MCF 10A (cell line): Measurements from ENCODE around the gene MTOR. TPM values are rescaled to one million over a fixed set of nuclear protein-coding genes. Genes with fewer than 3 reads are reported as not detected.

Experiments used
- BruUV-seq: library from RNA; stranded (reverse); fragments of 400-500 nt; replicated peaks from 2 replicates; lab custom pipeline; 2021; lab: Mats Ljungman, UMichigan
- CTCF ChIA-PET: fragments of 300-600 bp; sonication (Branson Sonifier 250); formaldehyde crosslinking; extraction: SDS; loops from one replicate; lab custom pipeline; 2021; ENCODE audit warnings: antibody characterized with exemption, inconsistent platforms; lab: Yijun Ruan, JAX
- POLR2A ChIA-PET: fragments of 300-600, 350-650 bp; sonication (Branson Sonifier 250); formaldehyde crosslinking; extraction: SDS; loops from one replicate; lab custom pipeline; 2020; ENCODE audit warnings: antibody characterized with exemption, inconsistent platforms; lab: Yijun Ruan, JAX
- DNase-seq: peaks from one replicate; pipeline ENCODE4 v3.0.0-alpha.2; 2018; ENCODE audit not compliant: unreplicated experiment
- H3K27ac Mint-ChIP-seq: one replicate; pipeline ENCODE4 v1.8.0; 2022; ENCODE audit warnings: mild to moderate bottlenecking, low read depth, mixed read lengths; ENCODE audit not compliant: unreplicated experiment
- H3K27me3 Mint-ChIP-seq: one replicate; pipeline ENCODE4 v1.8.0; 2022; ENCODE audit warnings: mixed read lengths; ENCODE audit not compliant: insufficient read depth, unreplicated experiment
- H3K36me3 Mint-ChIP-seq: one replicate; pipeline ENCODE4 v1.8.0; 2022; ENCODE audit warnings: mild to moderate bottlenecking, moderate library complexity, mixed read lengths; ENCODE audit not compliant: insufficient read depth, unreplicated experiment
- H3K4me1 Mint-ChIP-seq: one replicate; pipeline ENCODE4 v1.8.0; 2022; ENCODE audit warnings: mixed read lengths; ENCODE audit not compliant: insufficient read depth, unreplicated experiment
- H3K4me3 Mint-ChIP-seq: one replicate; pipeline ENCODE4 v1.8.0; 2022; ENCODE audit warnings: mild to moderate bottlenecking, moderate library complexity, mixed read lengths; ENCODE audit not compliant: unreplicated experiment
- H3K9me3 Mint-ChIP-seq: one replicate; pipeline ENCODE4 v1.8.0; 2022; ENCODE audit warnings: mixed read lengths; ENCODE audit not compliant: unreplicated experiment
- intact Hi-C: fragments of 100-400 bp; cut with micrococcal nuclease; formaldehyde crosslinking; loops from 2 replicates; pipeline ENCODE4 v1.14.1; 2022
- total RNA-seq: library from RNA; stranded (reverse); gene quantifications from 2 replicates; pipeline ENCODE4 v1.2.3, GENCODE V29; 2022
- TF ChIP-seq, protein P1 (sequence below): fragments of 200-600 bp; IDR thresholded peaks from one replicate; pipeline ENCODE4 v1.8.0; 2022; ENCODE audit warnings: antibody characterized with exemption, mild to moderate bottlenecking; ENCODE audit not compliant: unreplicated experiment

MTOR gene
- total RNA-seq, 1 experiment from 2014 or later, result 45.9 TPM

DNA sequence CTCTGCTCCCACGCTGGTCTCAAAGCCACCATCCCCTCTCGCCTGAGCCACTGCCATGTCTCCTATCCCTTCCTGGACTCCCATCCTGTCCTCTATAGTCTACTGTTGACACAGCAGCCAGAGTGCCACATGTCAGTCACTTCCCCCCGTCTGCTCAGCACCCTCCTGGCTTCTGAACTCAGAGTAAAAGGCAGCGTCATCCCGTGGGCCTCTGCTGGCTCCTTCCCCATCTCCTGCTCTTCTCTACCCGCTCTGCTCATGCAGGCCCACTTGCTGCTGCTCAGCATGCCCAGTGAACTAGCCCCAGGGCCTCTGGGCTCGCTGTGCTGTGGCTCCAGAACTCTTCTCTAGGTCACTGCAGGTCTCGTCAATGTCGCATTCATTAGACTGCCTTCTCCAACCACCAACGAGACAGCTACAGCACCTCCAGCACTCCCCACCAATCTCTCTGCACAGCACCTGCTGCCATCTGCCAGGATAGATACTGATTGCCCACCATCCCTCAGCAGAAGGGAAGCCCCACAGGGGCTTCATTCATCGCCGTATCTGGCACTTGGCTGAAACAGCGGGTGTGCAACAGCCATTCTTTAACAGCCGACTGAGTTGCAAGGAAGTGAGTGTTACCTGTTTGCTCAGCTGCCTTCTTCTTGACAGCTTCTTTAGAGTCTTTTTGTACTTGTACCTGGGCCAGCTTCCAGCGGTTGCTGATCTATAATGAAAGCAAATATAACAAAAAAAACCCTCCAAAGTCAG is 190.7 kb downstream of the MTOR start:
- Mint-ChIP-seq H3K27me3 (no peaks in the 10 kb centered on the region), H3K9me3 (no peaks in the 10 kb centered on the region), H3K27ac (no peak overlapping the region), H3K4me3 (no peak overlapping the region), H3K36me3 (peaks cover 93% of the 10 kb centered on the region), H3K4me1 (no peaks in the 10 kb centered on the region)
- no peak for DNase-seq
- ChIA-PET CTCF (interaction anchor here (0.7 kb wide), 1 partner anchor 10 kb away, joined by 3 read pairs; no protein-coding TSS in a partner anchor), POLR2A (interaction anchor here (2.0 kb wide), 1 partner anchor 10 kb away, joined by 8 read pairs; no protein-coding TSS in a partner anchor)
- BruUV-seq, result no TSS peak
- intact Hi-C loops, result no loop called here
- TF ChIP-seq, protein P1, sequence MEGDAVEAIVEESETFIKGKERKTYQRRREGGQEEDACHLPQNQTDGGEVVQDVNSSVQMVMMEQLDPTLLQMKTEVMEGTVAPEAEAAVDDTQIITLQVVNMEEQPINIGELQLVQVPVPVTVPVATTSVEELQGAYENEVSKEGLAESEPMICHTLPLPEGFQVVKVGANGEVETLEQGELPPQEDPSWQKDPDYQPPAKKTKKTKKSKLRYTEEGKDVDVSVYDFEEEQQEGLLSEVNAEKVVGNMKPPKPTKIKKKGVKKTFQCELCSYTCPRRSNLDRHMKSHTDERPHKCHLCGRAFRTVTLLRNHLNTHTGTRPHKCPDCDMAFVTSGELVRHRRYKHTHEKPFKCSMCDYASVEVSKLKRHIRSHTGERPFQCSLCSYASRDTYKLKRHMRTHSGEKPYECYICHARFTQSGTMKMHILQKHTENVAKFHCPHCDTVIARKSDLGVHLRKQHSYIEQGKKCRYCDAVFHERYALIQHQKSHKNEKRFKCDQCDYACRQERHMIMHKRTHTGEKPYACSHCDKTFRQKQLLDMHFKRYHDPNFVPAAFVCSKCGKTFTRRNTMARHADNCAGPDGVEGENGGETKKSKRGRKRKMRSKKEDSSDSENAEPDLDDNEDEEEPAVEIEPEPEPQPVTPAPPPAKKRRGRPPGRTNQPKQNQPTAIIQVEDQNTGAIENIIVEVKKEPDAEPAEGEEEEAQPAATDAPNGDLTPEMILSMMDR, result no peak

DNA sequence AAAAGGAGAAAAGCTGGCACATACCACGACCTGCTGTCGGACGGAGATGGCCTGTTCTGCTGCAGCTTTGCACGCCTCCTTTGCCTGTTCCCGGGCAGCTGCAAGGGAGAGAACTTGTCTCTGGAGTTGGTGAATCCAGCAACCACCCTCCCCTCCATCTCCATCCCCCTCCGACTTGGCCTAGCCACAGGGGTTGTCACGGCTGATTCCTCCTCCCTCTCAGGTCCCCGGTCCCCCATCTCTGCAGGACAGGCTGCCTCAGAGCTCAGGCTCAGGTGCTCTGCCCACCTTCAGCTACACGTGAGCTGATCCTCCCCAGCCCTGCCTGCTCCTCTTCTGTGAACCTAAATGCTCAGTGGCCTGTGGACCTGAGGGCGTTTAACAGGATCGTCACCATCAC is 191.5 kb downstream of the MTOR start:
- H3K27ac Mint-ChIP-seq, result no peak overlapping the region
- no TSS peak for BruUV-seq
- no peaks in the 10 kb centered on the region for H3K9me3 Mint-ChIP-seq
- H3K36me3 Mint-ChIP-seq, result peaks cover 93% of the 10 kb centered on the region
- DNase-seq, result no peak
- H3K4me3 Mint-ChIP-seq, result no peak overlapping the region
- intact Hi-C loops, result no loop called here
- ChIA-PET POLR2A (interaction anchor here (0.6 to 2.0 kb wide), 4 partner anchors 10 to 1057 kb away, joined by 4 to 8 read pairs (median 4); no protein-coding TSS in a partner anchor), CTCF (interaction anchor here (0.5 to 3.0 kb wide), 2 partner anchors 33 to 171 kb away, joined by 3 to 24 read pairs; no protein-coding TSS in a partner anchor)
- H3K27me3 Mint-ChIP-seq, result no peaks in the 10 kb centered on the region
- TF ChIP-seq, protein P1, result no peak
- no peaks in the 10 kb centered on the region for H3K4me1 Mint-ChIP-seq

DNA sequence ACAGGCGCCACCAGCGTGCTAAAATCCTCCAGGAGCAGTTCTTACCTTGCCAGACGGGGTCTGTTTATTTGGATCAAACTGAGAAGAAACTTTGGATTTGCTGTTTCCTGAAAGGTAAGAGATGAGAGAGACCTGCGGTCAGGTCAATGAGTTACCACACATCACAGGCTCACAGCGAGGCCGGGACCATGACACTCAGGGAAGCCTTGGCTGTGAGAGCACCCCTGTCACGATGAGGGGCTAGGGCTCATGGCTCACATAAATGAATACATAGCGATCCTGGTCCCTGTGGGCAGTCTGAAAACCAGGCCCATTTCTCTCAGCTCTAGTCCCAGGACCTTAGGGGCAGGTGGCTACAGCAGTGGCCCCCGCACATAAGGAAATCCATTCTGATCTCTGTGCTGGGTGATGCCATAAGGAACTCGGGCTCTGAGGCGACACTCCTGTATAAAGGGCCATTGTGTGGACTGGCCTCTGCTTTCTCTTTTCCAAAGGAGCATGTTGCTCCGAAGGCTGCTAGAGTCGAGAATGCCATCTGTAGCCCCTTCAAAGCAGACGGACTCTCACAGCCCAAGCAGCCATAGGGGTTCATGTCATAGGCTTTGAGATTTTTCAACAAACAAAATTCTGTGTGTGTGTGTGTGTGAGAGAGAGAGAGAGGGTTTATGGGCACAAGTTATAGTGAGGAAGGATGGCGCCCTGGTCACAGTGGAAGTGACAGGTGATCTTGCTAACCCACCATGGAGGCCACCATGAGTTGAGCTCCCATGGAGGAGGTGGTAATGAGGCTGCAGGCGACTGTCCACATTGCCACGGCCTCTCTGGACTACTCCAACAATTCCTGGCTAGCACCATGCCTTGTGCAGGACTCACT is 193.5 kb downstream of the MTOR start:
- BruUV-seq, result no TSS peak
- no peaks in the 10 kb centered on the region for H3K9me3 Mint-ChIP-seq
- no peaks in the 10 kb centered on the region for H3K27me3 Mint-ChIP-seq
- no peak for DNase-seq
- H3K27ac Mint-ChIP-seq, result no peak overlapping the region
- peaks cover 92% of the 10 kb centered on the region for H3K36me3 Mint-ChIP-seq
- ChIA-PET POLR2A (interaction anchor here (1.5 kb wide), 1 partner anchor 18 kb away, joined by 4 read pairs; no protein-coding TSS in a partner anchor), CTCF (interaction anchor here (0.6 to 3.0 kb wide), 2 partner anchors 31 to 538 kb away, joined by 4 to 24 read pairs; no protein-coding TSS in a partner anchor)
- no peaks in the 10 kb centered on the region for H3K4me1 Mint-ChIP-seq
- no peak overlapping the region for H3K4me3 Mint-ChIP-seq
- intact Hi-C loops, result no loop called here
- TF ChIP-seq, protein P1, result no peak
